OCI-LY7 (cell line): ENCODE results near the gene NDUFA8. TPM values are rescaled to one million over a fixed set of nuclear protein-coding genes. Genes with fewer than 3 reads are reported as not detected.
A peak's percentile ranks its signal among the peaks of the same experiment; 100 is the strongest.

ENCODE experiments used
- BruUV-seq: library from RNA; stranded (reverse); fragments of 400-500 nt; replicated peaks from 2 replicates; lab custom pipeline; 2021; lab: Mats Ljungman, UMichigan
- CTCF ChIA-PET: fragments of 300-600 bp; sonication (Branson Sonifier 250); formaldehyde crosslinking; loops from one replicate; lab custom pipeline; 2022; ENCODE audit warnings: antibody characterized with exemption; ENCODE audit not compliant: unreplicated experiment; lab: Charles Lee
- POLR2A ChIA-PET: fragments of 300-600 bp; sonication (Branson Sonifier 250); formaldehyde crosslinking; loops from one replicate; lab custom pipeline; 2022; ENCODE audit warnings: antibody characterized with exemption; lab: Charles Lee
- DNase-seq: peaks from one replicate; pipeline ENCODE4 v3.0.0-alpha.2; 2015; ENCODE audit warnings: low spot score
- H2AFZ ChIP-seq: fragments of 200-600 bp; sonication (generic), shearing (Covaris generic); 2 replicates; pipeline ENCODE4 v1.6.1; 2014; ENCODE audit warnings: mild to moderate bottlenecking, antibody characterized with exemption, low read length, moderate library complexity
- H3K27ac ChIP-seq: fragments of 200-600 bp; sonication (generic); 2 replicates; pipeline ENCODE4 v1.5.1; 2014; ENCODE audit warnings: mixed run types, low read depth, mild to moderate bottlenecking, moderate library complexity, low read length, inconsistent platforms; ENCODE audit not compliant: poor library complexity, severe bottlenecking
- H3K36me3 ChIP-seq: fragments of 200-600 bp; sonication (generic); 2 replicates; pipeline ENCODE4 v1.6.1; 2014; ENCODE audit warnings: mild to moderate bottlenecking, antibody characterized with exemption, low read length, moderate library complexity, mixed read lengths; ENCODE audit not compliant: insufficient read depth
- H3K4me1 ChIP-seq: fragments of 200-600 bp; sonication (generic); 2 replicates; pipeline ENCODE4 v1.5.1; 2014; ENCODE audit warnings: mild to moderate bottlenecking, low read length; ENCODE audit not compliant: insufficient read depth, poor library complexity, severe bottlenecking
- H3K4me2 ChIP-seq: fragments of 200-600 bp; sonication (generic); 2 replicates; pipeline ENCODE4 v1.6.1; 2014; ENCODE audit warnings: mild to moderate bottlenecking, low read length
- H3K4me3 ChIP-seq: fragments of 200-600 bp; sonication (generic); 2 replicates; pipeline ENCODE4 v1.5.1; 2014; ENCODE audit warnings: mild to moderate bottlenecking, low read depth, low read length; ENCODE audit not compliant: poor library complexity, severe bottlenecking
- H3K79me2 ChIP-seq: fragments of 200-600 bp; sonication (generic); 2 replicates; pipeline ENCODE4 v1.6.1; 2016; ENCODE audit warnings: low read depth, mild to moderate bottlenecking, low read length, moderate library complexity, mixed read lengths; ENCODE audit not compliant: insufficient read depth
- H3K9me2 ChIP-seq: fragments of 200-600 bp; sonication (generic); 2 replicates; pipeline ENCODE4 v1.6.1; 2016; ENCODE audit warnings: mild to moderate bottlenecking, low read length, mixed read lengths; ENCODE audit not compliant: insufficient read depth
- H3K9me3 ChIP-seq: fragments of 200-600 bp; sonication (generic); 2 replicates; pipeline ENCODE4 v1.6.1; 2014; ENCODE audit warnings: mild to moderate bottlenecking, mixed run types, low read length, mixed read lengths
- H4K20me1 ChIP-seq: fragments of 200-600 bp; sonication (generic); 2 replicates; pipeline ENCODE4 v1.6.1; 2014; ENCODE audit warnings: mild to moderate bottlenecking, antibody characterized with exemption, low read length, moderate library complexity, mixed read lengths; ENCODE audit not compliant: insufficient read depth
- CTCF ChIP-seq: fragments of 200-600 bp; sonication (generic); conservative IDR thresholded peaks from 2 replicates; pipeline ENCODE4 v1.5.1; 2014; ENCODE audit warnings: mild to moderate bottlenecking, antibody characterized with exemption, low read length, moderate library complexity, mixed read lengths
- EZH2phosphoT487 ChIP-seq: fragments of 200-600 bp; sonication (generic); IDR thresholded peaks from 2 replicates; pipeline ENCODE4 v1.6.1; 2018; ENCODE audit warnings: low read depth, borderline replicate concordance, mild to moderate bottlenecking, mixed run types, antibody characterized with exemption, low read length, moderate library complexity, mixed read lengths
- intact Hi-C: fragments of 100-400 bp; cut with micrococcal nuclease; formaldehyde crosslinking; loops from one replicate; pipeline ENCODE4 v1.10.0; 2022; ENCODE audit not compliant: unreplicated experiment
- total RNA-seq, 2 experiments: library from RNA; depleted of rRNA in 1 of 2; stranded (reverse); fragments of >200 nt in 1 of 2; shearing (Covaris generic) in 1 of 2; gene quantifications; 2 replicates each; pipeline ENCODE4 v1.2.3, GENCODE V29; 2014 to 2022

Gene NDUFA8
- total RNA-seq, 2 experiments from 2014 or later: 24.2 to 51.0 TPM

GRCh38 chr9:122164286-122164685 is 4.7 kb upstream of the NDUFA8 start:
- Histone ChIP-seq H4K20me1 (no peaks in the 10 kb centered on the region), H3K36me3 (no peaks in the 10 kb centered on the region), H3K79me2 (peaks cover 1% of the 10 kb centered on the region; the same call in 1 of the 2 replicates), H2AFZ (no peak overlapping the region), H3K4me2 (no peak overlapping the region), H3K27ac (no peak overlapping the region), H3K4me3 (no peak overlapping the region), H3K9me2 (no peaks in the 10 kb centered on the region), H3K9me3 (peaks cover 11% of the 10 kb centered on the region), H3K4me1 (no peaks in the 10 kb centered on the region)
- TF ChIP-seq CTCF (no peak), EZH2phosphoT487 (no peak)
- BruUV-seq: no TSS peak
- ChIA-PET CTCF (no interaction called here), POLR2A (interaction anchor here (0.8 kb wide), 1 partner anchor 9 kb away, joined by 3 read pairs; no protein-coding TSS in a partner anchor)
- no peak for DNase-seq
- intact Hi-C loops: no loop called here

- no peaks in the 10 kb centered on the region for H3K36me3 ChIP-seq
- no peaks in the 10 kb centered on the region for H4K20me1 ChIP-seq
- no peaks in the 10 kb centered on the region for H3K9me2 ChIP-seq
- CTCF ChIA-PET: no interaction called here
- TF ChIP-seq EZH2phosphoT487: no peak
- intact Hi-C loops: no loop called here
- POLR2A ChIA-PET: no interaction called here
- H3K9me3 ChIP-seq: peaks cover 11% of the 10 kb centered on the region
- peaks cover 11% of the 10 kb centered on the region; the same call in 1 of the 2 replicates for H3K79me2 ChIP-seq
- no peak overlapping the region for H3K27ac ChIP-seq
- DNase-seq: no peak
- H3K4me1 ChIP-seq: peaks cover 7% of the 10 kb centered on the region
- no peak overlapping the region for H2AFZ ChIP-seq
- H3K4me2 ChIP-seq: no peak overlapping the region
- BruUV-seq: no TSS peak
- H3K4me3 ChIP-seq: no peak overlapping the region
These were observed 2.8 kb upstream of the NDUFA8 start for GRCh38 chr9:122162415-122162814.

- DNase-seq: no peak
- H3K36me3 ChIP-seq: 0 out of 2 replicates have a peak, but pooled peaks cover 4% of the 10 kb centered on the region
- peak overlapping the region; percentile 81 for H3K4me3 ChIP-seq
- peaks cover 7% of the 10 kb centered on the region for H3K4me1 ChIP-seq
- peak overlapping the region; percentile 81; the same call in 1 of the 2 replicates for H2AFZ ChIP-seq
- intact Hi-C loops: loop anchor here (1.0 kb wide), 1 partner anchor 104 kb away; the partner anchor contains the start of genes MRRF and RBM18
- no peaks in the 10 kb centered on the region for H3K9me2 ChIP-seq
- POLR2A ChIA-PET: no interaction called here
- H4K20me1 ChIP-seq: no peaks in the 10 kb centered on the region
- no peak for TF ChIP-seq CTCF
- no peak for TF ChIP-seq EZH2phosphoT487
- H3K9me3 ChIP-seq: peaks cover 11% of the 10 kb centered on the region
- H3K4me2 ChIP-seq: peak overlapping the region; percentile 66
- CTCF ChIA-PET: no interaction called here
- no TSS peak for BruUV-seq
- H3K79me2 ChIP-seq: peaks cover 26% of the 10 kb centered on the region; the same call in 1 of the 2 replicates
- no peak overlapping the region for H3K27ac ChIP-seq
These were observed 307 bp upstream of the NDUFA8 start for GRCh38 chr9:122159925-122160246.
